ENCODE data around the gene AP1S1. TPM values are rescaled to one million over a fixed set of nuclear protein-coding genes. Genes with fewer than 3 reads are reported as not detected.

AP1S1 gene
- total RNA-seq, 4 donors from 2014 or later = 28.5 to 66.5 (median 50.0) TPM

- H3K9me3 ChIP-seq = no peaks in the 10 kb centered on the region
- H3K27ac ChIP-seq = no peak within 1 kb of the TSS
- peaks cover 56% of the 10 kb centered on the region for H3K4me1 ChIP-seq
- H3K4me3 ChIP-seq = peak within 1 kb of the TSS; percentile 47
- 5% methylated on average over 24 of the region's 74 CpGs for WGBS
- peak; percentile 89 to 92 for DNase-seq (ENCODE audit: low spot score in 2 of 2)
- peaks cover 6% of the 10 kb centered on the region for H3K36me3 ChIP-seq
- H3K27me3 ChIP-seq = peaks cover 85% of the 10 kb centered on the region
- TF ChIP-seq POLR2AphosphoS5 (IDR thresholded peaks at IDR 0.05) (peak in 2 of 3 donors; percentile 68 to 73), POLR2A (IDR thresholded peaks at IDR 0.05) (no peak)
Observed at GRCh38 chr7:101165075-101165957, 11.0 kb downstream of the AP1S1 start, which contains the start of gene VGF. Gene VGF, minus strand, starts transcription at chr7:101165569. Its CDS starts 726 bp downstream, at chr7:101164843.

- Histone ChIP-seq H3K36me3 (no peaks in the 10 kb centered on the region), H3K4me3 (no peak overlapping the region), H3K9me3 (no peaks in the 10 kb centered on the region), H3K27me3 (peaks cover 93% of the 10 kb centered on the region), H3K4me1 (peaks cover 63% of the 10 kb centered on the region), H3K27ac (no peak overlapping the region)
- no peak for TF ChIP-seq POLR2AphosphoS5 (IDR thresholded peaks at IDR 0.05)
- no peak for TF ChIP-seq EP300 (IDR thresholded peaks at IDR 0.05)
- TF ChIP-seq POLR2A (IDR thresholded peaks at IDR 0.05) = no peak
- no peak for TF ChIP-seq CTCF (IDR thresholded peaks at IDR 0.05)
- WGBS = under 1% methylated on average over 24 of the region's 38 CpGs
- DNase-seq (ENCODE audit: low spot score in 2 of 2) = no peak
Observed at GRCh38 chr7:101165958-101166647, 11.8 kb downstream of the AP1S1 start.

- H3K4me1 ChIP-seq = peaks cover 68% of the 10 kb centered on the region
- 3% methylated on average over 8 of the region's 11 CpGs for WGBS
- no peak for DNase-seq (ENCODE audit: low spot score in 2 of 2)
Observed at GRCh38 chr7:101166648-101166908, 12.3 kb downstream of the AP1S1 start.

GRCh38 chr7:101166909-101167644 lies 12.8 kb downstream of the AP1S1 start:
- Histone ChIP-seq H3K4me1 (peaks cover 72% of the 10 kb centered on the region), H3K27ac (no peak overlapping the region), H3K27me3 (peaks cover 100% of the 10 kb centered on the region), H3K4me3 (no peak overlapping the region), H3K9me3 (no peaks in the 10 kb centered on the region), H3K36me3 (no peaks in the 10 kb centered on the region)
- DNase-seq (ENCODE audit: low spot score in 2 of 2) = no peak
- TF ChIP-seq CTCF (IDR thresholded peaks at IDR 0.05) (no peak), POLR2A (IDR thresholded peaks at IDR 0.05) (no peak), POLR2AphosphoS5 (IDR thresholded peaks at IDR 0.05) (no peak), EP300 (IDR thresholded peaks at IDR 0.05) (no peak)
- under 1% methylated on average over 19 of the region's 19 CpGs for whole genome bisulfite sequencing

More at GRCh38 chr7:101166648-101166908, 12.3 kb downstream of the AP1S1 start:
- Histone ChIP-seq H3K9me3 (no peaks in the 10 kb centered on the region), H3K27me3 (peaks cover 98% of the 10 kb centered on the region), H3K4me3 (no peak overlapping the region), H3K27ac (no peak overlapping the region), H3K36me3 (no peaks in the 10 kb centered on the region)
- TF ChIP-seq POLR2A (IDR thresholded peaks at IDR 0.05) (no peak), EP300 (IDR thresholded peaks at IDR 0.05) (no peak), CTCF (IDR thresholded peaks at IDR 0.05) (no peak), POLR2AphosphoS5 (IDR thresholded peaks at IDR 0.05) (no peak)

- TF ChIP-seq CTCF (IDR thresholded peaks at IDR 0.05) (no peak), POLR2A (IDR thresholded peaks at IDR 0.05) (no peak), EP300 (IDR thresholded peaks at IDR 0.05) (no peak), POLR2AphosphoS5 (IDR thresholded peaks at IDR 0.05) (no peak)
- H3K4me1 ChIP-seq = peaks cover 72% of the 10 kb centered on the region
- no peak for DNase-seq (ENCODE audit: low spot score in 2 of 2)
- no peak overlapping the region for H3K4me3 ChIP-seq
- peaks cover 100% of the 10 kb centered on the region for H3K27me3 ChIP-seq
- no peaks in the 10 kb centered on the region for H3K36me3 ChIP-seq
- H3K9me3 ChIP-seq = no peaks in the 10 kb centered on the region
- no peak overlapping the region for H3K27ac ChIP-seq
- 3% methylated on average over 12 of the region's 12 CpGs for WGBS
Observed at GRCh38 chr7:101167645-101168411, 13.6 kb downstream of the AP1S1 start.

Measured in suprapubic skin (tissue), 4 donors.